RWPE1 (cell line): ENCODE results near the gene ADTRP.

ENCODE experiments used
- CTCF ChIA-PET: fragments of 350-600 bp; sonication (Branson Sonifier 250); formaldehyde crosslinking; extraction: SDS; loops from one replicate; lab custom pipeline; 2021; lab: Yijun Ruan, JAX
- POLR2A ChIA-PET: fragments of 400-600 bp; formaldehyde crosslinking; extraction: SDS; loops from one replicate; lab custom pipeline; 2020; ENCODE audit warnings: antibody characterized with exemption; ENCODE audit not compliant: low non-redundant PET; lab: Yijun Ruan, JAX
- DNase-seq: peaks from one replicate; pipeline ENCODE4 v3.0.0; 2012; ENCODE audit warnings: low spot score
- H3K27ac ChIP-seq: fragments of 450-650 bp; 2 replicates; pipeline ENCODE4 v1.5.1; 2017
- TF ChIP-seq, protein P1 (sequence below): fragments of 450-650 bp; conservative IDR thresholded peaks from 2 replicates; pipeline ENCODE4 v1.5.1; 2017; ENCODE audit warnings: low read depth, mild to moderate bottlenecking

Gene ADTRP

GRCh38 chr6:11773581-11773980 is 5.0 kb downstream of the ADTRP start:
- TF ChIP-seq, protein P1, sequence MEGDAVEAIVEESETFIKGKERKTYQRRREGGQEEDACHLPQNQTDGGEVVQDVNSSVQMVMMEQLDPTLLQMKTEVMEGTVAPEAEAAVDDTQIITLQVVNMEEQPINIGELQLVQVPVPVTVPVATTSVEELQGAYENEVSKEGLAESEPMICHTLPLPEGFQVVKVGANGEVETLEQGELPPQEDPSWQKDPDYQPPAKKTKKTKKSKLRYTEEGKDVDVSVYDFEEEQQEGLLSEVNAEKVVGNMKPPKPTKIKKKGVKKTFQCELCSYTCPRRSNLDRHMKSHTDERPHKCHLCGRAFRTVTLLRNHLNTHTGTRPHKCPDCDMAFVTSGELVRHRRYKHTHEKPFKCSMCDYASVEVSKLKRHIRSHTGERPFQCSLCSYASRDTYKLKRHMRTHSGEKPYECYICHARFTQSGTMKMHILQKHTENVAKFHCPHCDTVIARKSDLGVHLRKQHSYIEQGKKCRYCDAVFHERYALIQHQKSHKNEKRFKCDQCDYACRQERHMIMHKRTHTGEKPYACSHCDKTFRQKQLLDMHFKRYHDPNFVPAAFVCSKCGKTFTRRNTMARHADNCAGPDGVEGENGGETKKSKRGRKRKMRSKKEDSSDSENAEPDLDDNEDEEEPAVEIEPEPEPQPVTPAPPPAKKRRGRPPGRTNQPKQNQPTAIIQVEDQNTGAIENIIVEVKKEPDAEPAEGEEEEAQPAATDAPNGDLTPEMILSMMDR: no peak
- H3K27ac ChIP-seq: peak overlapping the region; percentile 80
- no peak for DNase-seq
- ChIA-PET CTCF (no interaction called here), POLR2A (no interaction called here)

DNA sequence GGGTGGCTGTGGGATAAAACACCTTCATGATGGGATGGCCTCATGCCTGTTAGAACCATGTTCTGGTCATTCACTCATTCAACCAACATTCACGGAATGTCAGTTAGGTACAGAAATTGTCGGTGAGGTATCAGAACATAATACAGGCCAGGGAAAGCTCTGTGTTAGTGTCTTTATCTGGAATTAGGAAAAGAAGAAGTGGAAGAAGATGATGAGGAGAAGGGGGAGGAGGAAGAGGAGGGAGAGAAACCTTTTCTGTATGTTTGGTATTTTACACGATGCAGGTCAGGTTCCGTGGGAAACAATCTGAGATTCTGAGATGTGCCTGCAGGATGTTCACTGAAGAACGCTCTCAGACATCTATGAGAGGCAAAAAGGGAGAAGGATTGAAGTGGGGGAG is 5.6 kb downstream of the ADTRP start:
- peak overlapping the region; percentile 80 for H3K27ac ChIP-seq
- no peak for DNase-seq
- POLR2A ChIA-PET: no interaction called here
- CTCF ChIA-PET: interaction anchor here (0.7 kb wide), 1 partner anchor 522 kb away, joined by 5 read pairs; no protein-coding TSS in a partner anchor
- TF ChIP-seq, protein P1: no peak

DNA sequence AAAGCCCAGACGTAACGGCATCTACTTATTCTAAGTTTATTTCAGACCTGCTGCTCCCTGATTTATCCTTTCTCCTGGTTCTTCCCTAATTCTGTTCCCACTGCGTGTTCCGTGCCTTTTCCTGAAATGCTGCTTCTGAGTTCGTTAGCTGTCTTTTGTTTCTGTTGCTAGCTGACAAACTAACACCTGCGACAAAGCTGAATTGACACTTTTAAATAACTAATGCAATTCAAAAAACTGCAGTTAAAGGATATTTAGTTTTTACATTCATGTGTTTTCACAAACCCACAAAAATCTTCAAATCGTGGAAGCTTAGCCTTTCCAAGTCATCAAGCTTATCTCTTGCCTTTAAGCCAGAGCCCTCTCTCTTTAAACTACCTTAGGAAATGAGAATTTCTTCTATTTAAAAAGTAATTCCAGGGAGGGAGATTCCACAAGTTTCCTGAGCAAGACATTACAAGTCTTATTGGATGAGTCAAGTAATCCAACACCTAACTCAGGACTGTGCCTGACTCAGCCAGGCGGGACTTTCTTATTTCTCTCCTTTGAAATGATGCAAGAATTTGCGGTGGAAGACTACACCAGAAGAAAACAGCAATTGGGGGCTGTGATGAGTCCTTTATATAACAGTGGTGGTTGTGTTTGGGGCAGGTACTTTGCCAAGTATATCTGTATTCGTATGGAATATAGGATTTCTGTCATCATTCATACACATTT is 6.3 kb downstream of the ADTRP start:
- CTCF ChIA-PET: interaction anchor here (0.6 to 1.3 kb wide), 3 partner anchors 116 to 522 kb away, joined by 3 to 5 read pairs (median 3); no protein-coding TSS in a partner anchor

GRCh38 chr6:11771473-11772048 is 7.0 kb downstream of the ADTRP start:
- CTCF ChIA-PET: interaction anchor here (0.6 to 1.3 kb wide), 3 partner anchors 48 to 360 kb away, joined by 3 read pairs; no protein-coding TSS in a partner anchor
- H3K27ac ChIP-seq: peak overlapping the region; percentile 100
- POLR2A ChIA-PET: interaction anchor here (0.8 to 1.3 kb wide), 3 partner anchors 15 to 241 kb away, joined by 3 to 13 read pairs (median 5); no protein-coding TSS in a partner anchor
- DNase-seq: peak; percentile 48
- TF ChIP-seq, protein P1: no peak

More for the DNA sequence above, 6.3 kb downstream of the ADTRP start:
- TF ChIP-seq, protein P1: no peak
- H3K27ac ChIP-seq: peak overlapping the region; percentile 100
- POLR2A ChIA-PET: interaction anchor here (0.6 kb wide), 1 partner anchor 85 kb away, joined by 3 read pairs; no protein-coding TSS in a partner anchor
- peak; percentile 92 for DNase-seq

GRCh38 chr6:11770546-11771466 is 7.8 kb downstream of the ADTRP start:
- peak; percentile 96 for DNase-seq
- POLR2A ChIA-PET: interaction anchor here (0.7 to 1.3 kb wide), 4 partner anchors 16 to 242 kb away, joined by 3 to 13 read pairs (median 4); no protein-coding TSS in a partner anchor
- CTCF ChIA-PET: interaction anchor here (0.7 to 1.3 kb wide), 3 partner anchors 47 to 664 kb away, joined by 3 read pairs; no protein-coding TSS in a partner anchor
- H3K27ac ChIP-seq: peak overlapping the region; percentile 100
- TF ChIP-seq, protein P1: no peak
